GM13977 (cell line): ENCODE results near the gene ERG.

ENCODE experiments used
- DNase-seq: peaks from one replicate; pipeline ENCODE4 v3.0.0; 2012; ENCODE audit warnings: low spot score
- CTCF ChIP-seq: IDR thresholded peaks from 2 replicates; pipeline ENCODE4 v1.5.1; 2012; ENCODE audit warnings: mild to moderate bottlenecking, control low read depth; ENCODE audit not compliant: insufficient read depth; ENCODE audit errors: extremely low read depth, missing control alignments
- in situ Hi-C: fragments of 300-500 bp; cut with MboI; formaldehyde crosslinking; loops from one replicate; pipeline ENCODE4 v1.12.0; 2022; ENCODE audit warnings: low sequenced_read_pairs, low pct_unique_long_range_greater_than_20kb, mixed read lengths, inconsistent platforms; ENCODE audit not compliant: unreplicated experiment

Gene ERG

GRCh38 chr21:38531591-38531990, 33.3 kb upstream of the ERG start:
- no peak for DNase-seq
- no peak for TF ChIP-seq CTCF
- in situ Hi-C loops, result no loop called here

GRCh38 chr21:38531039-38531541, 32.8 kb upstream of the ERG start:
- no peak for TF ChIP-seq CTCF
- in situ Hi-C loops, result no loop called here
- no peak for DNase-seq

GRCh38 chr21:38527737-38528136, 29.5 kb upstream of the ERG start:
- no peak for DNase-seq
- no peak for TF ChIP-seq CTCF
- in situ Hi-C loops, result no loop called here

GRCh38 chr21:38525454-38525853, 27.2 kb upstream of the ERG start:
- no peak for DNase-seq
- in situ Hi-C loops, result no loop called here
- TF ChIP-seq CTCF, result no peak

- DNase-seq, result no peak
- in situ Hi-C loops, result no loop called here
- TF ChIP-seq CTCF, result no peak
These were observed 26.2 kb upstream of the ERG start for GRCh38 chr21:38524168-38525153.

- DNase-seq, result no peak
- in situ Hi-C loops, result no loop called here
- TF ChIP-seq CTCF, result no peak
These were observed 22.2 kb upstream of the ERG start for GRCh38 chr21:38520511-38520910.
